H1 (cell line): ENCODE results near the gene NEB. TPM values are rescaled to one million over a fixed set of nuclear protein-coding genes. Genes with fewer than 3 reads are reported as not detected.

Experiments
- CTCF ChIA-PET: fragments of 300-600 bp; sonication (Branson Sonifier 250); formaldehyde crosslinking; loops from one replicate; lab custom pipeline; 2021; ENCODE audit not compliant: partially characterized antibody; lab: Charles Lee
- POLR2A ChIA-PET: fragments of 300-600 bp; sonication (Branson Sonifier 250); formaldehyde crosslinking; loops from one replicate; lab custom pipeline; 2021; ENCODE audit warnings: inconsistent platforms; ENCODE audit not compliant: partially characterized antibody; lab: Charles Lee
- DNase-seq, 2 experiments: peaks; one replicate each; pipeline versions ENCODE4 v3.0.0 to v3.0.0-alpha.2; 2010 to 2022; ENCODE audit warnings: low spot score in 2 of 2, low read depth in 1 of 2, mixed read lengths in 1 of 2
- FAIRE-seq: peaks from 2 replicates; lab custom pipeline; 2011; peaks lifted over from hg19 to GRCh38; lab: Jason Lieb, UNC
- H2AFZ ChIP-seq: 2 replicates; pipeline ENCODE4 v1.8.1; 2012; ENCODE audit warnings: low read length, inconsistent platforms
- H2AK5ac ChIP-seq: 2 replicates; pipeline ENCODE4 v1.6.1; 2013; ENCODE audit warnings: low read depth, low read length
- H2BK120ac ChIP-seq: replicated peaks from 2 replicates; pipeline ENCODE3; 2013; ENCODE audit warnings: low read depth, low read length, inconsistent platforms
- H2BK12ac ChIP-seq: 2 replicates; pipeline ENCODE4 v1.6.1; 2013; ENCODE audit warnings: low read depth, low read length
- H2BK15ac ChIP-seq: 2 replicates; pipeline ENCODE4 v1.6.1; 2013; ENCODE audit warnings: low read length
- H2BK20ac ChIP-seq: 2 replicates; pipeline ENCODE4 v1.6.1; 2013; ENCODE audit warnings: low read length
- H2BK5ac ChIP-seq: 2 replicates; pipeline ENCODE4 v1.6.1; 2013; ENCODE audit warnings: low read depth, low read length
- H3K14ac ChIP-seq: 2 replicates; pipeline ENCODE4 v1.6.1; 2013; ENCODE audit warnings: inconsistent platforms; ENCODE audit not compliant: insufficient read length
- H3K18ac ChIP-seq: 2 replicates; pipeline ENCODE4 v1.6.1; 2013; ENCODE audit warnings: low read length; ENCODE audit errors: extremely low read depth
- H3K23ac ChIP-seq: 2 replicates; pipeline ENCODE4 v1.6.1; 2013; ENCODE audit warnings: inconsistent platforms; ENCODE audit not compliant: insufficient read length
- H3K23me2 ChIP-seq: 2 replicates; pipeline ENCODE4 v1.6.1; 2013; ENCODE audit warnings: low read depth, low read length
- H3K27ac ChIP-seq: 2 replicates; pipeline ENCODE4 v1.6.1; 2011; ENCODE audit warnings: low read depth, low read length, inconsistent platforms
- H3K27me3 ChIP-seq, 4 experiments: replicated peaks in 1 of 4; 1 replicate in 1 of 4; 2 replicates in 3 of 4; pipeline versions ENCODE4 v1.6.1 to v1.8.1; 2011 to 2013; ENCODE audit warnings: low read length in 3 of 4, mild to moderate bottlenecking in 3 of 4, inconsistent platforms in 2 of 4, mixed read lengths in 2 of 4, moderate library complexity in 1 of 4; ENCODE audit not compliant: control insufficient read depth in 3 of 4, insufficient read depth in 3 of 4; ENCODE audit errors: extremely low read depth in 1 of 4
- H3K36me3 ChIP-seq, 4 experiments: 2 replicates each; pipeline versions ENCODE4 v1.6.1 to v1.8.1; 2011 to 2013; ENCODE audit warnings: mild to moderate bottlenecking in 4 of 4, low read length in 3 of 4, moderate library complexity in 2 of 4, control low read depth in 1 of 4, inconsistent platforms in 1 of 4; ENCODE audit not compliant: insufficient read depth in 4 of 4, control insufficient read depth in 2 of 4
- H3K4ac ChIP-seq: replicated peaks from 2 replicates; pipeline ENCODE3; 2013; ENCODE audit warnings: low read length, low read depth, mixed read lengths, inconsistent platforms; ENCODE audit not compliant: insufficient read length
- H3K4me1 ChIP-seq, 4 experiments: replicated peaks in 1 of 4; 1 replicate in 1 of 4; 2 replicates in 3 of 4; pipeline versions ENCODE4 v1.6.1 to v1.8.1; 2011 to 2013; ENCODE audit warnings: low read length in 3 of 4, inconsistent platforms in 2 of 4, mixed read lengths in 1 of 4; ENCODE audit not compliant: insufficient read depth in 4 of 4, control insufficient read depth in 3 of 4
- H3K4me2 ChIP-seq, 2 experiments: 2 replicates each; pipeline versions ENCODE4 v1.6.1 to v1.8.1; 2011 to 2013; ENCODE audit warnings: low read depth in 2 of 2, low read length in 2 of 2, control low read depth in 1 of 2, inconsistent platforms in 1 of 2, mild to moderate bottlenecking in 1 of 2; ENCODE audit not compliant: insufficient read depth in 1 of 2
- H3K4me3 ChIP-seq, 4 experiments: fragments of 200-600, 300-600 bp in 1 of 4; sonication (generic), shearing (Covaris generic), sonication (Bioruptor Twin) in 1 of 4; 2 replicates each; pipeline versions ENCODE4 v1.5.1 to v1.8.1; 2011 to 2016; ENCODE audit warnings: low read length in 4 of 4, low read depth in 3 of 4, control low read depth in 2 of 4, inconsistent platforms in 2 of 4, mild to moderate bottlenecking in 2 of 4, mixed read lengths in 1 of 4, moderate library complexity in 1 of 4; ENCODE audit not compliant: insufficient read depth in 2 of 4; ENCODE audit errors: extremely low read depth in 1 of 4
- H3K56ac ChIP-seq: replicated peaks from 2 replicates; pipeline ENCODE3; 2013; ENCODE audit warnings: low read depth, mild to moderate bottlenecking, mixed read lengths, low read length, inconsistent platforms; ENCODE audit not compliant: insufficient read length
- H3K79me1 ChIP-seq: 2 replicates; pipeline ENCODE4 v1.6.1; 2013; ENCODE audit warnings: low read depth, low read length, control low read depth
- H3K79me2 ChIP-seq, 2 experiments: 2 replicates each; pipeline versions ENCODE4 v1.6.1 to v1.8.1; 2012 to 2013; ENCODE audit warnings: low read length in 2 of 2, mild to moderate bottlenecking in 2 of 2, inconsistent platforms in 1 of 2; ENCODE audit not compliant: insufficient read depth in 2 of 2, control insufficient read depth in 1 of 2
- H3K9ac ChIP-seq, 4 experiments: replicated peaks in 1 of 4; 1 replicate in 1 of 4; 2 replicates in 3 of 4; pipeline versions ENCODE4 v1.6.1 to v1.8.1; 2011 to 2013; ENCODE audit warnings: low read depth in 3 of 4, low read length in 3 of 4, control low read depth in 2 of 4, mild to moderate bottlenecking in 2 of 4, moderate library complexity in 2 of 4, inconsistent platforms in 1 of 4; ENCODE audit errors: extremely low read depth in 1 of 4
- H3K9me3 ChIP-seq, 2 experiments: 2 replicates each; pipeline versions ENCODE4 v1.6.1 to v1.8.1; 2012 to 2013; ENCODE audit warnings: mild to moderate bottlenecking in 2 of 2, moderate library complexity in 2 of 2, control low read depth in 1 of 2, inconsistent platforms in 1 of 2, low read depth in 1 of 2, low read length in 1 of 2, mixed read lengths in 1 of 2; ENCODE audit not compliant: insufficient read depth in 2 of 2
- H4K20me1 ChIP-seq, 2 experiments: replicated peaks in 1 of 2; 2 replicates each; pipeline versions ENCODE3 to v1.8.1; 2011 to 2013; ENCODE audit warnings: inconsistent platforms in 2 of 2, low read length in 2 of 2, mild to moderate bottlenecking in 1 of 2; ENCODE audit not compliant: insufficient read depth in 2 of 2, control insufficient read depth in 1 of 2
- H4K5ac ChIP-seq: 2 replicates; pipeline ENCODE4 v1.6.1; 2013; ENCODE audit warnings: low read length, low read depth, mixed read lengths, inconsistent platforms; ENCODE audit not compliant: insufficient read length
- H4K8ac ChIP-seq: 2 replicates; pipeline ENCODE4 v1.8.0; 2013; ENCODE audit warnings: mild to moderate bottlenecking, moderate library complexity, low read length, inconsistent platforms; ENCODE audit not compliant: insufficient read depth; ENCODE audit errors: extremely low read depth
- H4K91ac ChIP-seq: replicated peaks from 2 replicates; pipeline ENCODE3; 2013; ENCODE audit warnings: low read length, mixed read lengths, inconsistent platforms; ENCODE audit not compliant: insufficient read length
- BCL11A ChIP-seq, 2 experiments: IDR thresholded peaks; one replicate each; pipeline ENCODE4 v1.6.1; 2011; ENCODE audit warnings: low read depth in 2 of 2, low read length in 2 of 2, mild to moderate bottlenecking in 2 of 2
- CBX5 ChIP-seq: fragments of 300-800, 300-1000 bp; sonication (generic); IDR thresholded peaks from 2 replicates; pipeline ENCODE4 v1.7.1; 2016; ENCODE audit warnings: antibody characterized with exemption, low read length, low read depth
- CEBPB ChIP-seq: IDR thresholded peaks from 2 replicates; pipeline ENCODE4 v1.6.1; 2012; ENCODE audit warnings: low read depth, low read length
- CREB1 ChIP-seq: IDR thresholded peaks from 2 replicates; pipeline ENCODE4 v1.6.1; 2012; ENCODE audit warnings: inconsistent platforms
- EP300 ChIP-seq, 2 experiments: IDR thresholded peaks; 1 replicate in 1 of 2; 2 replicates in 1 of 2; pipeline ENCODE4 v1.6.1; 2011 to 2012; ENCODE audit warnings: low read depth in 2 of 2, low read length in 2 of 2, mild to moderate bottlenecking in 2 of 2, borderline replicate concordance in 1 of 2, inconsistent platforms in 1 of 2, moderate library complexity in 1 of 2
- HDAC2 ChIP-seq, 2 experiments: fragments of 300-600 bp in 1 of 2; sonication (generic) in 1 of 2; IDR thresholded peaks; 2 replicates each; pipeline ENCODE4 v1.6.1; 2011 to 2012; ENCODE audit warnings: low read depth in 2 of 2, low read length in 2 of 2, mild to moderate bottlenecking in 2 of 2, moderate library complexity in 2 of 2, borderline replicate concordance in 1 of 2, inconsistent platforms in 1 of 2
- KDM5A ChIP-seq: fragments of 200-600 bp; IDR thresholded peaks from 2 replicates; pipeline ENCODE4 v1.7.1; 2012; ENCODE audit warnings: mild to moderate bottlenecking, low read length, inconsistent platforms, mixed read lengths
- WGBS, 2 experiments: shearing (Covaris generic) in 1 of 2; methylation state at CpG; one replicate each; pipeline versions ENCODE4 v1.1.6 to v1.1.7; 2013 to 2015; ENCODE audit warnings: low lambda C conversion rate in 2 of 2, mixed read lengths in 2 of 2, inconsistent platforms in 1 of 2, low coverage in 1 of 2, missing lambda C conversion rate in 1 of 2; ENCODE audit not compliant: insufficient replicate concordance in 2 of 2, insufficient coverage in 1 of 2, insufficient read length in 1 of 2; ENCODE audit errors: extremely low coverage in 1 of 2, missing lambda C conversion rate in 1 of 2; 5-methylcytosine and 5-hydroxymethylcytosine counted together
- polyA plus RNA-seq, 7 experiments: library from polyadenylated mRNA; depleted of rRNA in 3 of 7; stranded (reverse) in 5 of 7; unstranded in 2 of 7; fragments of >200 nt in 5 of 7; fragments of 200-250 nt in 2 of 7; gene quantifications; 1 replicate in 5 of 7; 2 replicates in 1 of 7; 4 replicates in 1 of 7; pipeline versions ENCODE4 v1.2.1 to v1.2.3, GENCODE V29; 2011 to 2013; ENCODE audit warnings: missing spikeins in 2 of 7, mixed read lengths in 2 of 7
- total RNA-seq: library from RNA; stranded (reverse); fragmentation: NEBNext Ultra II Directional; extraction: Animal tissue kit (Norgen Biotek cat#: 25700); gene quantifications from 2 replicates; pipeline ENCODE4 v1.2.1, GENCODE V29; 2021
- TF ChIP-seq, protein P1 (sequence below), 3 experiments: IDR thresholded peaks; 1 replicate in 2 of 3; 2 replicates in 1 of 3; pipeline versions ENCODE4 v1.5.1 to v1.6.1; 2011; ENCODE audit warnings: low read length in 3 of 3, mild to moderate bottlenecking in 3 of 3, inconsistent platforms in 2 of 3, low read depth in 1 of 3, moderate library complexity in 1 of 3; ENCODE audit not compliant: insufficient read depth in 1 of 3; ENCODE audit errors: control extremely low read depth in 1 of 3
- TF ChIP-seq, protein P2 (sequence below): IDR thresholded peaks from 2 replicates; pipeline ENCODE4 v1.6.1; 2011; ENCODE audit warnings: low read length, improper control_type of control experiment

NEB gene
- total and polyA plus RNA-seq, 2 of the 8 experiments (the other 6 are each of a cell fraction or from before 2014, with no cell fraction given), result 1.4 to 2.5 TPM

DNA sequence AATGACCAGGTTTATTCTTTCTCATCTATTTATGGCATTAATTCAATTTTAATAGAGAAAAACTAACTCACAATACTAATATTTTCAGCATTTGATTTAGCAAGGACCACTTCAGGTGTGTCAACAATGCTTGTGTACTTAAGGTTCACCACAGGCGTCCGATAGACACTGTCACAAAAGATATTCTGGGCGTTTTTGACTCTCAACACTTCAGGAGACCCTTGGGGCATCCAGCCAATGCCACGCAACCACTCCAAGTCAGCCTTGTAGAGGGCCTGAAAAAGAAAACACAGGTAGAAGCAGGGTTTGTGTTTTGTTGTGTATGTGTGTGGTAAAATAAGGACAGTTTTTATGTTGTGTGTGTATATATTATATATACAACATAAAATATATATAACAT lies 158.2 kb downstream of the NEB start:
- Histone ChIP-seq H4K5ac (no peak overlapping the region), H2BK120ac (no peak overlapping the region), H2AFZ (no peak overlapping the region), H3K36me3 (no peaks in the 10 kb centered on the region), H3K14ac (no peak overlapping the region), H3K9me3 (no peaks in the 10 kb centered on the region), H3K4me3 (no peak overlapping the region), H3K79me1 (no peaks in the 10 kb centered on the region), H3K4me2 (no peak overlapping the region), H3K23me2 (no peaks in the 10 kb centered on the region), H2BK15ac (no peak overlapping the region), H2BK5ac (no peak overlapping the region), H3K23ac (no peak overlapping the region), H3K9ac (no peak overlapping the region), H2BK12ac (no peak overlapping the region), H3K27me3 (no peaks in the 10 kb centered on the region), H3K18ac (no peak overlapping the region), H2AK5ac (no peak overlapping the region), H2BK20ac (no peak overlapping the region), H3K79me2 (no peaks in the 10 kb centered on the region), H3K27ac (no peak overlapping the region), H3K56ac (no peak overlapping the region), H4K91ac (no peak overlapping the region), H3K4ac (no peak overlapping the region), H4K8ac (no peak overlapping the region), H3K4me1 (no peaks in the 10 kb centered on the region), H4K20me1 (no peaks in the 10 kb centered on the region)
- 81% methylated on average over 4 of the region's 4 CpGs; no CpG with 5 or more reads in 1 of the 2 experiments for WGBS, 2 experiments
- no peak for FAIRE-seq
- ChIA-PET POLR2A (no interaction called here), CTCF (no interaction called here)
- DNase-seq, result no peak
- TF ChIP-seq KDM5A (no peak), CEBPB (no peak), CREB1 (no peak), EP300 (IDR thresholded peaks at IDR 0.05; ENCODE audit: borderline replicate concordance in 1 of 2, low read depth in 2 of 2, low read length in 2 of 2) (no peak), CBX5 (no peak), HDAC2 (IDR thresholded peaks at IDR 0.05; ENCODE audit: borderline replicate concordance in 1 of 2, low read depth in 2 of 2, low read length in 2 of 2) (no peak), BCL11A (IDR thresholded peaks at IDR 0.05; ENCODE audit: low read depth in 2 of 2, low read length in 2 of 2) (no peak)
- TF ChIP-seq, protein P1, sequence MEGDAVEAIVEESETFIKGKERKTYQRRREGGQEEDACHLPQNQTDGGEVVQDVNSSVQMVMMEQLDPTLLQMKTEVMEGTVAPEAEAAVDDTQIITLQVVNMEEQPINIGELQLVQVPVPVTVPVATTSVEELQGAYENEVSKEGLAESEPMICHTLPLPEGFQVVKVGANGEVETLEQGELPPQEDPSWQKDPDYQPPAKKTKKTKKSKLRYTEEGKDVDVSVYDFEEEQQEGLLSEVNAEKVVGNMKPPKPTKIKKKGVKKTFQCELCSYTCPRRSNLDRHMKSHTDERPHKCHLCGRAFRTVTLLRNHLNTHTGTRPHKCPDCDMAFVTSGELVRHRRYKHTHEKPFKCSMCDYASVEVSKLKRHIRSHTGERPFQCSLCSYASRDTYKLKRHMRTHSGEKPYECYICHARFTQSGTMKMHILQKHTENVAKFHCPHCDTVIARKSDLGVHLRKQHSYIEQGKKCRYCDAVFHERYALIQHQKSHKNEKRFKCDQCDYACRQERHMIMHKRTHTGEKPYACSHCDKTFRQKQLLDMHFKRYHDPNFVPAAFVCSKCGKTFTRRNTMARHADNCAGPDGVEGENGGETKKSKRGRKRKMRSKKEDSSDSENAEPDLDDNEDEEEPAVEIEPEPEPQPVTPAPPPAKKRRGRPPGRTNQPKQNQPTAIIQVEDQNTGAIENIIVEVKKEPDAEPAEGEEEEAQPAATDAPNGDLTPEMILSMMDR (IDR thresholded peaks at IDR 0.05; ENCODE audit: control extremely low read depth in 1 of 3, insufficient read depth in 1 of 3, low read depth in 1 of 3, low read length in 3 of 3), result no peak
- TF ChIP-seq, protein P2, sequence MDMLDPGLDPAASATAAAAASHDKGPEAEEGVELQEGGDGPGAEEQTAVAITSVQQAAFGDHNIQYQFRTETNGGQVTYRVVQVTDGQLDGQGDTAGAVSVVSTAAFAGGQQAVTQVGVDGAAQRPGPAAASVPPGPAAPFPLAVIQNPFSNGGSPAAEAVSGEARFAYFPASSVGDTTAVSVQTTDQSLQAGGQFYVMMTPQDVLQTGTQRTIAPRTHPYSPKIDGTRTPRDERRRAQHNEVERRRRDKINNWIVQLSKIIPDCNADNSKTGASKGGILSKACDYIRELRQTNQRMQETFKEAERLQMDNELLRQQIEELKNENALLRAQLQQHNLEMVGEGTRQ, result no peak
